Panc1 (cell line): ENCODE results near the gene LCE2A. TPM values are rescaled to one million over a fixed set of nuclear protein-coding genes. Genes with fewer than 3 reads are reported as not detected.

ENCODE experiments used
- ATAC-seq: fragments of 200-7000 bp; cut with Tn5 transposase; 2 replicates; pipeline ENCODE4 v1.9.1; 2020; ENCODE audit warnings: mild to moderate bottlenecking, moderate library complexity
- BruUV-seq: library from RNA; stranded (reverse); fragments of 400-500 nt; replicated peaks from 2 replicates; lab custom pipeline; 2021; lab: Mats Ljungman, UMichigan
- CTCF ChIA-PET: fragments of 300-600 bp; sonication (Branson Sonifier 250); formaldehyde crosslinking; loops from one replicate; lab custom pipeline; 2022; ENCODE audit warnings: antibody characterized with exemption; lab: Charles Lee
- POLR2A ChIA-PET: fragments of 300-600 bp; sonication (Branson Sonifier 250); formaldehyde crosslinking; loops from one replicate; lab custom pipeline; 2022; ENCODE audit warnings: antibody characterized with exemption; lab: Charles Lee
- DNase-seq: peaks from one replicate; pipeline ENCODE4 v3.0.0-alpha.2; 2010; ENCODE audit warnings: low read depth, low spot score
- H3K27ac ChIP-seq: 2 replicates; pipeline ENCODE4 v1.5.1; 2011; ENCODE audit warnings: mild to moderate bottlenecking, low read length, inconsistent platforms
- H3K27me3 ChIP-seq: fragments of 200-500 bp; sonication (Bioruptor generic); 2 replicates; pipeline ENCODE4 v1.6.0; 2014; ENCODE audit warnings: low read length, inconsistent platforms; ENCODE audit not compliant: control insufficient read depth, insufficient read depth
- H3K36me3 ChIP-seq: fragments of 200-500 bp; sonication (Bioruptor generic); 2 replicates; pipeline ENCODE4 v1.5.1; 2014; ENCODE audit warnings: inconsistent platforms, mild to moderate bottlenecking, low read length, moderate library complexity; ENCODE audit not compliant: control insufficient read depth, insufficient read depth
- H3K4me1 ChIP-seq: 2 replicates; pipeline ENCODE4 v1.5.1; 2011; ENCODE audit warnings: inconsistent platforms, mild to moderate bottlenecking, low read length, moderate library complexity; ENCODE audit not compliant: control insufficient read depth, insufficient read depth
- H3K4me3 ChIP-seq, 2 experiments: 2 replicates each; pipeline ENCODE4 v1.5.1; 2011 to 2012; ENCODE audit warnings: low read depth in 2 of 2, low read length in 2 of 2, mild to moderate bottlenecking in 2 of 2, inconsistent platforms in 1 of 2, moderate library complexity in 1 of 2
- H3K9me3 ChIP-seq: fragments of 200-500 bp; sonication (Bioruptor generic); 2 replicates; pipeline ENCODE4 v1.5.1; 2014; ENCODE audit warnings: low read depth, mild to moderate bottlenecking, inconsistent platforms, low read length, moderate library complexity; ENCODE audit not compliant: control insufficient read depth, insufficient read depth
- POLR2AphosphoS5 ChIP-seq: IDR thresholded peaks from 2 replicates; pipeline ENCODE4 v1.6.1; 2012; ENCODE audit warnings: mild to moderate bottlenecking, low read depth, low read length, moderate library complexity
- SIN3A ChIP-seq: IDR thresholded peaks from 2 replicates; pipeline ENCODE4 v1.6.1; 2012; ENCODE audit warnings: low read depth, mild to moderate bottlenecking, low read length, moderate library complexity, borderline replicate concordance; ENCODE audit not compliant: insufficient read depth
- TCF7L2 ChIP-seq: IDR thresholded peaks from 2 replicates; pipeline ENCODE4 v1.6.1; 2011; ENCODE audit warnings: mild to moderate bottlenecking, low read depth, low read length, inconsistent platforms
- in situ Hi-C: cut with HindIII; loops from 2 replicates; pipeline ENCODE4 v1.10.0; 2016; ENCODE audit warnings: low sequenced_read_pairs, low pct_unique_long_range_greater_than_20kb
- intact Hi-C: fragments of 100-400 bp; cut with micrococcal nuclease; formaldehyde crosslinking; loops from one replicate; pipeline ENCODE4 v1.10.0; 2022; ENCODE audit not compliant: unreplicated experiment
- total RNA-seq: library from RNA; stranded (reverse); gene quantifications from one replicate; pipeline ENCODE4 v1.2.1, GENCODE V29; 2021; ENCODE audit not compliant: unreplicated experiment
- TF ChIP-seq, protein P1 (sequence below), 2 experiments: IDR thresholded peaks; 2 replicates each; pipeline ENCODE4 v1.6.1; 2011 to 2012; ENCODE audit warnings: low read depth in 2 of 2, control low read depth in 1 of 2, low read length in 1 of 2, mild to moderate bottlenecking in 1 of 2, moderate library complexity in 1 of 2; ENCODE audit not compliant: insufficient read depth in 1 of 2
- TF ChIP-seq, protein P2 (sequence below): fragments of 450-650 bp; IDR thresholded peaks from 2 replicates; pipeline ENCODE4 v1.5.1; 2017; ENCODE audit warnings: mild to moderate bottlenecking

LCE2A gene
- total RNA-seq, 1 experiment from 2014 or later = not detected

DNA sequence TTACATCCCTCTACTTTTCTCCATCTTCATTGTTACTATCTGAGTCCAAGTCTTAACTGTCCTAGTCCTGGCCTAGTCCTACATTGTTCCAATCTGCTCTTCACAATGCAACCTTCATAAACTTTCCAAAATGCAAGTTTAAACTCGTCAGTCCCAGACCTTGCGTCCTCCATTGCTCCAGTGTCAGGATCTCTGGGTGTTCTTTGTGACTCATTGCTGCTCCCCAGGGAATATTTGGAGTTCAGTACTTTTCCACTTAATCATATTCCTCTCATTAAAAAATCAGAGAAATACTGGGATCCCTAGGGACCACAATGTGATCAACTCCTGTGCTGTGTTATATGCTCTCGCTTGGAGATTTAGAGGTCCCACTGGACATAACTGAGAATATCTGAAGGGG lies 41.7 kb downstream of the LCE2A start:
- Histone ChIP-seq H3K4me3 (no peak overlapping the region), H3K4me1 (no peaks in the 10 kb centered on the region), H3K36me3 (no peaks in the 10 kb centered on the region), H3K9me3 (no peaks in the 10 kb centered on the region), H3K27ac (no peak overlapping the region), H3K27me3 (no peaks in the 10 kb centered on the region)
- no peak for ATAC-seq
- in situ Hi-C loops (no loop called here), intact Hi-C loops (no loop called here)
- no peak for DNase-seq
- TF ChIP-seq, protein P1, sequence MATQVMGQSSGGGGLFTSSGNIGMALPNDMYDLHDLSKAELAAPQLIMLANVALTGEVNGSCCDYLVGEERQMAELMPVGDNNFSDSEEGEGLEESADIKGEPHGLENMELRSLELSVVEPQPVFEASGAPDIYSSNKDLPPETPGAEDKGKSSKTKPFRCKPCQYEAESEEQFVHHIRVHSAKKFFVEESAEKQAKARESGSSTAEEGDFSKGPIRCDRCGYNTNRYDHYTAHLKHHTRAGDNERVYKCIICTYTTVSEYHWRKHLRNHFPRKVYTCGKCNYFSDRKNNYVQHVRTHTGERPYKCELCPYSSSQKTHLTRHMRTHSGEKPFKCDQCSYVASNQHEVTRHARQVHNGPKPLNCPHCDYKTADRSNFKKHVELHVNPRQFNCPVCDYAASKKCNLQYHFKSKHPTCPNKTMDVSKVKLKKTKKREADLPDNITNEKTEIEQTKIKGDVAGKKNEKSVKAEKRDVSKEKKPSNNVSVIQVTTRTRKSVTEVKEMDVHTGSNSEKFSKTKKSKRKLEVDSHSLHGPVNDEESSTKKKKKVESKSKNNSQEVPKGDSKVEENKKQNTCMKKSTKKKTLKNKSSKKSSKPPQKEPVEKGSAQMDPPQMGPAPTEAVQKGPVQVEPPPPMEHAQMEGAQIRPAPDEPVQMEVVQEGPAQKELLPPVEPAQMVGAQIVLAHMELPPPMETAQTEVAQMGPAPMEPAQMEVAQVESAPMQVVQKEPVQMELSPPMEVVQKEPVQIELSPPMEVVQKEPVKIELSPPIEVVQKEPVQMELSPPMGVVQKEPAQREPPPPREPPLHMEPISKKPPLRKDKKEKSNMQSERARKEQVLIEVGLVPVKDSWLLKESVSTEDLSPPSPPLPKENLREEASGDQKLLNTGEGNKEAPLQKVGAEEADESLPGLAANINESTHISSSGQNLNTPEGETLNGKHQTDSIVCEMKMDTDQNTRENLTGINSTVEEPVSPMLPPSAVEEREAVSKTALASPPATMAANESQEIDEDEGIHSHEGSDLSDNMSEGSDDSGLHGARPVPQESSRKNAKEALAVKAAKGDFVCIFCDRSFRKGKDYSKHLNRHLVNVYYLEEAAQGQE (IDR thresholded peaks at IDR 0.05; ENCODE audit: insufficient read depth in 1 of 2, low read depth in 2 of 2, low read length in 1 of 2) = no peak
- TF ChIP-seq, protein P2, sequence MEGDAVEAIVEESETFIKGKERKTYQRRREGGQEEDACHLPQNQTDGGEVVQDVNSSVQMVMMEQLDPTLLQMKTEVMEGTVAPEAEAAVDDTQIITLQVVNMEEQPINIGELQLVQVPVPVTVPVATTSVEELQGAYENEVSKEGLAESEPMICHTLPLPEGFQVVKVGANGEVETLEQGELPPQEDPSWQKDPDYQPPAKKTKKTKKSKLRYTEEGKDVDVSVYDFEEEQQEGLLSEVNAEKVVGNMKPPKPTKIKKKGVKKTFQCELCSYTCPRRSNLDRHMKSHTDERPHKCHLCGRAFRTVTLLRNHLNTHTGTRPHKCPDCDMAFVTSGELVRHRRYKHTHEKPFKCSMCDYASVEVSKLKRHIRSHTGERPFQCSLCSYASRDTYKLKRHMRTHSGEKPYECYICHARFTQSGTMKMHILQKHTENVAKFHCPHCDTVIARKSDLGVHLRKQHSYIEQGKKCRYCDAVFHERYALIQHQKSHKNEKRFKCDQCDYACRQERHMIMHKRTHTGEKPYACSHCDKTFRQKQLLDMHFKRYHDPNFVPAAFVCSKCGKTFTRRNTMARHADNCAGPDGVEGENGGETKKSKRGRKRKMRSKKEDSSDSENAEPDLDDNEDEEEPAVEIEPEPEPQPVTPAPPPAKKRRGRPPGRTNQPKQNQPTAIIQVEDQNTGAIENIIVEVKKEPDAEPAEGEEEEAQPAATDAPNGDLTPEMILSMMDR = no peak
- no peak for TF ChIP-seq SIN3A
- no peak for TF ChIP-seq POLR2AphosphoS5
- TF ChIP-seq TCF7L2 = no peak
- CTCF ChIA-PET = no interaction called here
- POLR2A ChIA-PET = interaction anchor here (0.8 kb wide), 1 partner anchor 47 kb away, joined by 3 read pairs; no protein-coding TSS in a partner anchor
- no TSS peak for BruUV-seq

DNA sequence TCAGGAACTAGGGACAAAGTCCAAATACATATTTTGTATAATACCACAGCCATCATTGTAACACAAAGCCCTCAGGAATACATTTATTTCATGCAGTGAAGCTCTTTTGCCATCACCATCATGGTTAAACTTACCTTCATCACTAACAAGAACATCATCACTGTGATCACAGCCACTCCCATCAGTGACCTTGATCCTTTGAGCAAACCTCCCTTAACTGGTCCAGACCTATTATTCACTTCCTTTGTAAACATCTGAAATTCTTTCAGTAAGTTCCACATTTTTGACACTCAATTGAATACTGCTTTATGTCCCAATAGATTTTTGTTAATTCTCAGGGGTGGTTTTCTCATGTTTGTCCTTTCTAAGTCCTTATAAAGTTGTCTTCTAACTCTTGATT lies 43.5 kb downstream of the LCE2A start:
- no peak for ATAC-seq
- intact Hi-C loops (no loop called here), in situ Hi-C loops (no loop called here)
- TF ChIP-seq, protein P2 = no peak
- TF ChIP-seq TCF7L2 (no peak), POLR2AphosphoS5 (no peak), SIN3A (no peak)
- TF ChIP-seq, protein P1 (IDR thresholded peaks at IDR 0.05; ENCODE audit: insufficient read depth in 1 of 2, low read depth in 2 of 2, low read length in 1 of 2) = no peak
- no peaks in the 10 kb centered on the region for H3K4me1 ChIP-seq
- no peaks in the 10 kb centered on the region for H3K27me3 ChIP-seq
- BruUV-seq = no TSS peak
- DNase-seq = no peak
- no peaks in the 10 kb centered on the region for H3K36me3 ChIP-seq
- no peak overlapping the region for H3K27ac ChIP-seq
- H3K9me3 ChIP-seq = no peaks in the 10 kb centered on the region
- ChIA-PET CTCF (no interaction called here), POLR2A (no interaction called here)
- H3K4me3 ChIP-seq = no peak overlapping the region
